HK-2 (cell line): Measurements from ENCODE around the gene GABRB1.
A peak's percentile ranks its signal among the peaks of the same experiment; 100 is the strongest.

Experiments
- DNase-seq: peaks from one replicate; pipeline ENCODE4 v3.0.0-alpha.2; 2018; ENCODE audit not compliant: unreplicated experiment

GABRB1 gene

GRCh38 chr4:47383829-47384427 lies 352.6 kb downstream of the GABRB1 start:
- DNase-seq = no peak

- DNase-seq = no peak
Measured at GRCh38 chr4:47386146-47386545, 354.8 kb downstream of the GABRB1 start.

DNA sequence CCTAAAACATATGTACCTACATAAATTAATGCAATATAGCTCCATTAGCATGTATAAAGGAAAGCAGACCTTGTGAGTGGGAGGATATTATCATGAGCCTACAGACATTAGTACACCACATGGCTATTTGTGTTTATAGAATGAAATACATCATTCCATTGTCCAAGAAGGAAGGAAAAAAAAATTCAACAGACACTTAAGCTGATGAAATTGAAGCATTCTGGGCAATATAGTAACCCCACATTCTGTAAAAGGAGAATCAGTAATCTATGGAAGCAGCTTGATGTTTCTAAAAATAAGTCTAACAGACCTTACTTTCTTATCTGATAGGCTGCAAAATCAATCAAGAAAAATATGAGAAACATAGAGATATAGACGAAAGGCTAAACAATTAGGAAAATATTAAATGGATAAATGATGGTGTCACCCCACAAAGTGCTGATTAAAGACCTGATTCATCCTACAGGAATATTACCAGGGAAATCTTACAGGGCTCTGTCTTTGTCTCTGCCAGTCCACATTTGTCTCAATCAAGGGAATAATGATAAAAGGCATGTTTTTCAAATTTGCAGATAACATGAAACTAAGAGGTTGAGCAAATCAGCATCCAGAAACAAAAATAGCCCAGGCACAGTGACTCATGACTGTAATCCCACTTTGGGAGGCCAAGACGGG lies 355.3 kb downstream of the GABRB1 start:
- no peak for DNase-seq

DNA sequence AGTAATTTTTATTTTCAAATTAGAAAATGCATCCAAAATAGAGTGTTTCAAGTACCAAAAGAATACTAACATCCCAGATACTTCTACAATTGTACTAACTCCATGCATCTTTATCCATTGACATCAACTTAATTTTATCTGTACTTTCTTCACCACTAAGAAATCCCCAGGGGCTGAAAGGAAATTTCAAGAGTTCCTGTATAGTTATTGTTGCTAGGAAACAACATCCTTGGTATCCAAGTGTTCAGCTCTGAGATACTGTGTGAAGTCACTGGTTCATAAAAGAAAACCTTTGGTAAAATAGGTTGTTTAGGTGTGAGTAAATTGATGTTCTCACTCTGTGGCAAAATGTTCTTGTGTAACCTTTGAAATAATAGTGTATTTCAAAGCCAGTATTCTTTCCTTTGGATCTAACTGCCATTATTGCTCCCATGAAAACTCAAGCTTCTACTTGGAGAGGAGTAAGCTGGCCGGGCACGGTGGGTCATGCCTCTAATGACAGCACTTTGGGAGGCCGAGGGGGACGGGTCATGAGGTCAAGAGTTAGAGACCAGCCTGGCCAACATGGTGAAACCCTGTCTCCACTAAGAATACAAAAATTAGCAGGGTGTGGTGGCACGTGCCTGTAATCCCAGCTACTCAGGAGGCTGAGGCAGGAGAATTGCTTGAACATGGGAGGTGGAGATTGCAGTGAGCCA lies 359.2 kb downstream of the GABRB1 start:
- no peak for DNase-seq

DNA sequence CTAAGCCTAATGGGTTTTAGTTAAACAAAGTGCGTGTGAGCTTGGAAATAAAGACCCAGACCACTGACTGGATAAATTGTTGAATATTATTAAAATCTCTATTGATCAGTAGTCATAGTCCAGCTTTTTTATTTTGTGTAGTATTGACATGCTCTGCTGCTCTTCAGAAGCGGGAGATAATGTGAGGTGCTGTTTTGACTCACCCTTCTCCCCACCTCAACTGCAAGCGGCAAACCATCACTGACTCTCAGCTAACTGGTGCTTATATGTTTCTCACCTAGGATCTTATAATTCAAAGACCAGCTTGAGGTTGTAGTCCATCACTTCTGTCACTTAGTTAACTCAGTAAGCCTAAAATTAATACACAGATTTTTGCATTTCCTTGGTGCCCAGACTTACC lies 359.9 kb downstream of the GABRB1 start:
- DNase-seq = no peak

GRCh38 chr4:47406408-47406807 lies 375.0 kb downstream of the GABRB1 start:
- DNase-seq = no peak

- no peak for DNase-seq
Measured at GRCh38 chr4:47410271-47410670, 378.9 kb downstream of the GABRB1 start.

DNA sequence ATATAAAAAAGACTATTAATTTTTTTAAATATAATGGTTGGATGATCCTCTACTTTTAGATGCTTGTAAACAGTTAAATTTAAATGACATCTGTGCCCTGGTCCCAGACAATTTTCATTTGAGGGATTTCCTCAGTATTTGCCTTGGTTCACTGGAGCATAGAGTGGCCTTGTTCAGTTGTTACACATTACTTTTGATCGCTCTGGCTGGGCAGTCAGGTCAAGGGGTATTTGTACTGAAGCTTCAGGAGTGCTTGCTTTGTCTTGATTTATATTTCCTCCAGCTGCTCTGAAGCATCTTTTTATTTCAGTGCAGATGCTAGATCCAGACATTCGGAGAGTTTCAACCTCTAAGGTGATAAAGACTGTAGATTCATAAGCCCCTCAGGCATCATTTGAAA lies 382.2 kb downstream of the GABRB1 start:
- DNase-seq = peak; percentile 7

DNA sequence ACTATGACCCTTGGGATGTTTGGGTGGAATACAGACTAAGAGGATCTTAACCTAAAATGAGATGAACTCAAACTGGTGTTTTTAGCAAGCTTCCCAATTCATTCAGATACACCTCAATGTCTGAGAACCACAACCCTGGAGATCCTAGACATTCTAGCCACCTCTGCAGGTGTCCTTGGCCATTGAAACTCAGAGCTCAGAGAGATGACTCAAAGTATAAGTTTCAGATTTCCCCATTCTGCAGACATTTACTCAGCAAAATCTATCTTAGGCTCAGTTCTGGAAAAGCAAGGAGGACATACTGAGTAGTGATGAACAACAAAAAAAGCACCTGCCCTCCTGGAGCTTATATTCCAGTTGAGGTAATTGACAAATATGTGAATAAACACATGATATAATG lies 384.4 kb downstream of the GABRB1 start:
- no peak for DNase-seq

DNA sequence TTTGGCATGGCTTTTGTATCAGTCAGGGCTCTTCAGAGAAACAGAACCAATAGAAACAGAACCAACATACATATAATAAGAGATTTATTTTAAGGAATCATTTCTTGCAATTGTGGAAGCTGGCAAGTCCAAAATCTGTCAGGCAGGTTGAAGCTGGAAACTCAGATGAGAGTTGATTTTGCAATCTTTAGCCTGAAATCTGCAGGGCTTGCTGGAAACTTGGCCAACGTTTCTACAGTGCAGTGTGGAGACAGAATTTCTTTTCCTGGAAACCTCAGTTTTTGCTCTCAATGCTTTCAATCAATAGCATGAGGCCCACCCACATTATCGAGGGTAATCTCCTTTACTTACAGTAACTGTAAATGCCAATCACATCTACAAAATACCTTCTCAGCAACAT lies 386.8 kb downstream of the GABRB1 start:
- no peak for DNase-seq

DNA sequence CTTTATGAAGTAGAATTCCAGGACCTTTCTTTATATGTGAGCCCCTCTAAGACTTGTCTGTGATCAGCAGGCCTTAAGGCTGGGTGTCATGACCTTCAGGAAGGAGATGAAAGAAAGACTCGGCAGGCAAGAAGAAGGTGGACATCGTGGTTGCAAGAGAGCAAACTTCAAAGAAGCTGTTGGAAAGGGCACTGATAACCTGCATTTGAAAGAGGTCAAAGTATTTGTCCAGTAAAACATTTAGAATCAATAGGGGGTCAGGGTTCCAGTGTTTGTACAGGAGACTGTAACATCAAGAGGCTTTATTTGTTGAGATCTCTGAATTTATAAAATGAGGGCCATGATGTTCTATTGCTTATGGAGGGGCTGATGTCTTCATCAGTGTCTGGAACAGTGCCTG lies 387.9 kb downstream of the GABRB1 start:
- no peak for DNase-seq

DNA sequence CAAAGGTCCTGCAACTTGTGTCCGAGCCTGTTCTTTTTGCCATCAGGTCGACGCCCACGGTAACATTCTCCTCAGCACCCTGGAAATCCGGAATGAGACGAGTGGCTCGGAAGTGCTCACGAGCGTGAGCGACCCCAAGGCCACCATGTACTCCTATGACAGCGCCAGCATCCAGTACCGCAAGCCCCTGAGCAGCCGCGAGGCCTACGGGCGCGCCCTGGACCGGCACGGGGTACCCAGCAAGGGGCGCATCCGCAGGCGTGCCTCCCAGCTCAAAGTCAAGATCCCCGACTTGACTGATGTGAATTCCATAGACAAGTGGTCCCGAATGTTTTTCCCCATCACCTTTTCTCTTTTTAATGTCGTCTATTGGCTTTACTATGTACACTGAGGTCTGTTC lies 394.3 kb downstream of the GABRB1 start:
- DNase-seq = no peak

- no peak for DNase-seq
Measured at GRCh38 chr4:47427935-47428334, 396.6 kb downstream of the GABRB1 start.

GRCh38 chr4:47432749-47433148 lies 401.4 kb downstream of the GABRB1 start:
- DNase-seq = no peak

DNA sequence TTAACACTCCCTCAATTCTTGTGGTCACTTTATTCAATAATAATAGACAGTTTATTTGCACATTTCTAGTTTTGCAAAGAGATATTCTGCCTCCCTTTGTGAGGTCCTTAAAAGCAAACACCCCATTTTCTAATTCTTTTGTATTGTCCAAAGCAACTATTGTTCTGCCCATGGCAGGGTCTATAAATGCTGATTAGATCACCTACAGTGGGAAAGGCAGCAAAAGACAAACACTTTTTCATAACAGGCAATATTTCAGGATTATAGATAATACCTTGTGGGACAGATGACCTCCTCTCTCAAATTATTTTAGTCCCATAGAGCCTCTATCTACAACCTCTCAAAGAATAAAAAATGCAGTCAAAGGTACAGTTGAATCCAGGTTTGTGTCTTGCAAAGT lies 403.6 kb downstream of the GABRB1 start:
- DNase-seq = no peak

GRCh38 chr4:47442980-47443379 lies 411.6 kb downstream of the GABRB1 start:
- no peak for DNase-seq

DNA sequence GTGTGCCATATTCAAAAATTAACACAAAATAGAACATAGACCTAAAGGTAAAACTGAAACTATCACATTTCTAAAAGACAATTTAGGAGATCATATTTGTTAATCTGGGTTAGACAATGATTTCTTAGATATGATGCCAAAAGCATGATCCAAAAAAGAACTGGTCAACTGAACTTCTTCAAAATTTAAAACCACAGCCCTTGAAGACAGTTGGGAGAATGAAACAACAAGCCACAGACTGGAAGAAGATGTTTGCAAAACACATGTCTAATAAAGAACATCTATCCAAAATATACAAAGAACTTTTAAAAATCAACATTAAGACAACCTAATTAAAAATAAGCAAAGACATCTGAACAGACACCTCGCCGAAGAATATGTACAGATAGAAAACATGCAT lies 412.7 kb downstream of the GABRB1 start:
- DNase-seq = no peak

GRCh38 chr4:47451657-47452056 lies 420.3 kb downstream of the GABRB1 start:
- DNase-seq = no peak

DNA sequence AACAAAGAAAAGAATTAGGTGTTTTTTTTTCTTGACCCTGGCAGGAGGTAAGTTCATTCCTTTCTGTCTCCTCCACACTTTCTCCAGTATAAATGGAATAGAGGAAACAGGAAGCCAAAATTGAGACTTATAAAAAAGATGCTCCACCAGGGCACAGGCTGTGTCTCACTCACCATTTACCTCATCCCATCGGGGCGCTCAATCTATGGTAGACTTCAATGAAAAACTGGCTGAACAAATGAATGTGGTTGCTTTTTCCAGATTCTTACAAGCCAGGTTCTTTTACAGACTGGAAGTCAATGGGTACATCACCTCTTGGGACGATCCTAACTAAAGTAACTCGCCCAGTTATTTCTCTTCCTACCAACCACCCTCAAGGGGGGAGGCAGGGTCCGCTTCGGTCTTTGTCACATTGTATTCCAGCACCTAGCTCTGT lies 431.4 kb downstream of the GABRB1 start:
- DNase-seq = no peak

DNA sequence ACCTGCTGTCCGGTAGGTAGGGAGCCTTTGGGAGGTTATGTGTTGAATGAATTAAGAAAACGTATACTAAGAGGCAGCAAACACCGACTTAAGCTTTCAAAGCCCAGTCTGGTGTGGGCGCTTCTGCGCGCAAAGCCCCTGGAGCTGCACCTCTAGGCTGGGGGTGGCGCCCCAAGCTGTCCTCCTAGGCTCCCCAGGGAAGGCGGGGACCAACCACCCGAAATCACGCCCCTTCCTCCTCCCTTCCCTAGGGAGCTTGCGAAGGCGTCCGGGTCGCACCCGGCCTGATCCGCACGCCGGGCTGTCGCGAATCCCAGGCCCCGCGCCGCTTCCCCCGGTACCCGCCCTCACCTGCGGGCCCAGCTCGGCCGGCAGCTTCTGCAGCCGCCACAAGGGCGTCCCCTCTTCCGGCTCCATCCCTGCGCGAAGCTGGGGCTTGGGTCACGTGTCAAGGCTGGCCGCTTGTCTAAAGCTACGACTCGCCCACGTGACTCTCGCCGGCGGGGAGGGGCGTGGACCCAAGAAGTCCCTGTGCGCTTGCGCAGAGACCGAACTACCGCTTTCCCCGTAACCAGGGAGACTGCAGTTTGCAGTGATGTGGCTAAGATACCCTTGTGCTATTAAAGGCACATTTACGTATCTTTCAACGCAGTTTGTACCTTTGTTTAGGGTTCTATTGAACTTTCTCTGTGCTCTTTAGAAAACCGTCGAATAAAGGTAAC lies 432.0 kb downstream of the GABRB1 start, which contains the start of gene COMMD8:
Gene COMMD8 (minus strand): TSS at position 468 of the 722 bp plus-strand sequence. CDS start 51 bp downstream, at position 417.
- DNase-seq = peak; percentile 98

GRCh38 chr4:47465004-47465403 lies 433.6 kb downstream of the GABRB1 start:
- no peak for DNase-seq

DNA sequence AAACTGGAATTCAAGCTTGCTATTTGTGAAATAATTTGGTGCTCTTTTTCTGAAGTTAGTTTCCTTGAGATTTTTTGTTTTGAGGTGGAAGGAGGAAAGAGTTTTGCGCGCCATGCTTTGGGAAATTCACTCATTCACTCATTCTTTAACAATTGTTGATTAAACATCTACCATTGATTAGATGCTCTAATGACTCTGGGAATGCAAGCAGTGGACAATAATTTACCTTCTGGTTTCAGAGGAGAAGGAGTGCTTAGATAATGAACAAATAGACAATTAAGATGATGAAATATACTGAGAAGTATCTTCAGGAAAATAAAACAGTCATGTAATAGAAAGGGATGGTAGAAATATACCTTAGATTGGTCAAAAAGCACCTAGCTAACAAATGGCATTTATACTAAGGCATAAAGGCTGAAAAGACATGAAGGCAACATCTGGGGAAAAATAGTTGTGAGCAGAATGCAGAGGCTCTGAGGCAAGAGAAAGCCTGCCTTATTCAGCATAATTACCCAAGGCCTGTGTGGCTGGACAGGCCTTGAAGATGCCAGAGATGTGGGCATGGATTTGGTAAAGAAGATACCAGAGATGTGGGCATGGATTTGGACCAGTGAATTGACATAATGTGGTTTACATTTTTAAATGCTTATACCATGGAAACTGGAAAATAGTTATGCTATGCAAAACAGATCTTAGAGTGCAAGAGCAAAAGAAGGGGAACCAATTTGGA lies 434.9 kb downstream of the GABRB1 start:
- DNase-seq = no peak
